Fibroblast of lung (primary cell): ENCODE measurements around the gene LAMA1. TPM values are rescaled to one million over a fixed set of nuclear protein-coding genes. Genes with fewer than 3 reads are reported as not detected.

Experiments
- DNase-seq, 2 donors: peaks; one replicate each; pipeline versions ENCODE4 v3.0.0 to v3.0.0-alpha.2; 2010; ENCODE audit warnings: low read depth in 2 of 2
- H2AFZ ChIP-seq: 2 replicates; pipeline ENCODE4 v1.5.1; 2012; ENCODE audit warnings: low read length, control low read depth, inconsistent platforms
- H3K27ac ChIP-seq: 2 replicates; pipeline ENCODE4 v1.5.1; 2011; ENCODE audit warnings: low read length, control low read depth; ENCODE audit not compliant: insufficient read depth
- H3K27me3 ChIP-seq: 2 replicates; pipeline ENCODE4 v1.5.1; 2011; ENCODE audit warnings: mild to moderate bottlenecking, low read length; ENCODE audit not compliant: control insufficient read depth, insufficient read depth
- H3K36me3 ChIP-seq: 2 replicates; pipeline ENCODE4 v1.5.1; 2011; ENCODE audit warnings: low read length; ENCODE audit not compliant: control insufficient read depth, insufficient read depth
- H3K4me1 ChIP-seq: 2 replicates; pipeline ENCODE4 v1.5.1; 2011; ENCODE audit warnings: low read length; ENCODE audit not compliant: control insufficient read depth, insufficient read depth; ENCODE audit errors: extremely low read depth
- H3K4me2 ChIP-seq: 2 replicates; pipeline ENCODE4 v1.5.1; 2011; ENCODE audit warnings: low read length, control low read depth; ENCODE audit not compliant: insufficient read depth; ENCODE audit errors: extremely low read depth
- H3K4me3 ChIP-seq, 4 experiments: fragments of 200-600 bp in 1 of 4; sonication (generic) in 1 of 4; replicated peaks in 1 of 4; 2 replicates each; pipeline ENCODE4 v1.5.1; 2011 to 2016; ENCODE audit warnings: low read length in 4 of 4, low read depth in 3 of 4, mild to moderate bottlenecking in 3 of 4, control low read depth in 2 of 4, inconsistent platforms in 1 of 4, mixed read lengths in 1 of 4; ENCODE audit not compliant: insufficient read depth in 1 of 4; ENCODE audit errors: control extremely low read depth in 1 of 4
- H3K79me2 ChIP-seq: 2 replicates; pipeline ENCODE4 v1.5.1; 2012; ENCODE audit warnings: mild to moderate bottlenecking, low read length, inconsistent platforms; ENCODE audit not compliant: control insufficient read depth, insufficient read depth
- H3K9ac ChIP-seq: 2 replicates; pipeline ENCODE4 v1.5.1; 2011; ENCODE audit warnings: mild to moderate bottlenecking, low read length, control low read depth; ENCODE audit not compliant: insufficient read depth
- H3K9me3 ChIP-seq: 2 replicates; pipeline ENCODE4 v1.5.1; 2012; ENCODE audit warnings: low read depth, low read length; ENCODE audit not compliant: control insufficient read depth, insufficient read depth
- H4K20me1 ChIP-seq: 2 replicates; pipeline ENCODE4 v1.5.1; 2011; ENCODE audit warnings: low read length; ENCODE audit not compliant: control insufficient read depth, insufficient read depth; ENCODE audit errors: extremely low read depth
- CTCF ChIP-seq, 2 donors: IDR thresholded peaks in 1 of 2; conservative IDR thresholded peaks in 1 of 2; 1 replicate in 1 of 2; 2 replicates in 1 of 2; pipeline ENCODE4 v1.5.1; 2011 to 2012; ENCODE audit warnings: low read length in 2 of 2, control low read depth in 1 of 2, inconsistent platforms in 1 of 2, low read depth in 1 of 2, mild to moderate bottlenecking in 1 of 2
- EZH2 ChIP-seq: IDR thresholded peaks from 2 replicates; pipeline ENCODE4 v1.5.1; 2012; ENCODE audit warnings: low read length, control low read depth, mild to moderate bottlenecking; ENCODE audit errors: missing control alignments
- polyA plus RNA-seq, 2 donors: library from polyadenylated mRNA; depleted of rRNA in 1 of 2; stranded (reverse) in 1 of 2; unstranded in 1 of 2; fragments of >200 nt; gene quantifications; 2 replicates each; pipeline ENCODE4 v1.2.1, GENCODE V29; 2011 to 2012; ENCODE audit warnings: missing spikeins in 1 of 2
- total RNA-seq: library from RNA; depleted of rRNA; stranded (reverse); fragments of >200 nt; gene quantifications from 2 replicates; pipeline ENCODE4 v1.2.1, GENCODE V29; 2014

LAMA1 gene
- total and polyA plus RNA-seq, 2 donors (not counting 1 experiment from before 2014, with no cell fraction given), result 1.2 to 5.8 TPM

GRCh38 chr18:7059276-7059675 lies 58.3 kb downstream of the LAMA1 start:
- no peak for TF ChIP-seq CTCF (conservative IDR thresholded peaks at IDR 0.05 in 1 of 2, IDR thresholded peaks at IDR 0.05 in 1 of 2; ENCODE audit: low read depth in 1 of 2, low read length in 2 of 2)
- no peak for TF ChIP-seq EZH2
- no peaks in the 10 kb centered on the region for H3K36me3 ChIP-seq
- H3K4me2 ChIP-seq, result no peak overlapping the region
- H3K27me3 ChIP-seq, result no peaks in the 10 kb centered on the region
- no peak overlapping the region for H2AFZ ChIP-seq
- no peaks in the 10 kb centered on the region for H3K79me2 ChIP-seq
- H3K27ac ChIP-seq, result no peak overlapping the region
- no peaks in the 10 kb centered on the region for H4K20me1 ChIP-seq
- H3K9me3 ChIP-seq, result no peaks in the 10 kb centered on the region
- no peak for DNase-seq
- H3K4me3 ChIP-seq, result no peak overlapping the region
- H3K4me1 ChIP-seq, result no peaks in the 10 kb centered on the region
- H3K9ac ChIP-seq, result no peak overlapping the region

- no peaks in the 10 kb centered on the region for H3K27me3 ChIP-seq
- no peaks in the 10 kb centered on the region for H3K4me1 ChIP-seq
- no peak overlapping the region for H3K27ac ChIP-seq
- no peaks in the 10 kb centered on the region for H3K9me3 ChIP-seq
- no peaks in the 10 kb centered on the region for H4K20me1 ChIP-seq
- DNase-seq, result no peak
- no peak overlapping the region for H3K4me2 ChIP-seq
- H3K4me3 ChIP-seq, result no peak overlapping the region
- TF ChIP-seq CTCF (conservative IDR thresholded peaks at IDR 0.05 in 1 of 2, IDR thresholded peaks at IDR 0.05 in 1 of 2; ENCODE audit: low read depth in 1 of 2, low read length in 2 of 2) (no peak), EZH2 (no peak)
- no peak overlapping the region for H3K9ac ChIP-seq
- no peaks in the 10 kb centered on the region for H3K36me3 ChIP-seq
- no peak overlapping the region for H2AFZ ChIP-seq
- H3K79me2 ChIP-seq, result no peaks in the 10 kb centered on the region
These were observed 61.6 kb downstream of the LAMA1 start for GRCh38 chr18:7056026-7056425.

GRCh38 chr18:7049951-7050350 lies 67.6 kb downstream of the LAMA1 start:
- Histone ChIP-seq H4K20me1 (no peaks in the 10 kb centered on the region), H3K9ac (no peak overlapping the region), H3K27ac (no peak overlapping the region), H3K4me3 (no peak overlapping the region), H2AFZ (no peak overlapping the region), H3K9me3 (no peaks in the 10 kb centered on the region), H3K27me3 (no peaks in the 10 kb centered on the region), H3K4me1 (no peaks in the 10 kb centered on the region), H3K4me2 (no peak overlapping the region), H3K79me2 (no peaks in the 10 kb centered on the region), H3K36me3 (no peaks in the 10 kb centered on the region)
- no peak for DNase-seq
- TF ChIP-seq EZH2 (no peak), CTCF (conservative IDR thresholded peaks at IDR 0.05 in 1 of 2, IDR thresholded peaks at IDR 0.05 in 1 of 2; ENCODE audit: low read depth in 1 of 2, low read length in 2 of 2) (no peak)
